ENCODE measurements around the gene BCL2.
"Not testable (repeated sequence)": the region's sequence is repeated elsewhere in the genome, so short reads cannot be mapped to it uniquely, and the experiment has no call there.

Gene BCL2

GRCh38 chr18:63197246-63197869 lies 122.2 kb downstream of the BCL2 start:
- DNase-seq, result no peak

GRCh38 chr18:63195326-63196159 lies 124.0 kb downstream of the BCL2 start:
- DNase-seq, result no peak

- no peak for DNase-seq
Observed at GRCh38 chr18:63192885-63193349, 126.7 kb downstream of the BCL2 start.

GRCh38 chr18:63192126-63192884 lies 127.3 kb downstream of the BCL2 start:
- no peak for DNase-seq

- no peak for DNase-seq
Observed at GRCh38 chr18:63191413-63191812, 128.2 kb downstream of the BCL2 start.

GRCh38 chr18:63190838-63191237 lies 128.7 kb downstream of the BCL2 start:
- DNase-seq, result not testable (repeated sequence)

GRCh38 chr18:63189817-63190216 lies 129.8 kb downstream of the BCL2 start:
- no peak for DNase-seq

GRCh38 chr18:63189041-63189440 lies 130.5 kb downstream of the BCL2 start:
- DNase-seq, result no peak

- DNase-seq, result no peak
Observed at GRCh38 chr18:63187791-63188460, 131.6 kb downstream of the BCL2 start.

GRCh38 chr18:63187223-63187574 lies 132.4 kb downstream of the BCL2 start:
- DNase-seq, result no peak

- no peak for DNase-seq
Observed at GRCh38 chr18:63186520-63187222, 132.9 kb downstream of the BCL2 start.

- no peak for DNase-seq
Observed at GRCh38 chr18:63185984-63186383, 133.6 kb downstream of the BCL2 start.

- DNase-seq, result no peak
Observed at GRCh38 chr18:63183952-63184770, 135.4 kb downstream of the BCL2 start.

GRCh38 chr18:63183378-63183777 lies 136.2 kb downstream of the BCL2 start:
- DNase-seq, result no peak

GRCh38 chr18:63182861-63183260 lies 136.7 kb downstream of the BCL2 start:
- no peak for DNase-seq

GRCh38 chr18:63182310-63182772 lies 137.2 kb downstream of the BCL2 start:
- DNase-seq, result no peak

- no peak for DNase-seq
Observed at GRCh38 chr18:63181706-63182309, 137.8 kb downstream of the BCL2 start.

- no peak for DNase-seq
Observed at GRCh38 chr18:63180971-63181376, 138.6 kb downstream of the BCL2 start.

- DNase-seq, result no peak
Observed at GRCh38 chr18:63180321-63180720, 139.2 kb downstream of the BCL2 start.

GRCh38 chr18:63179422-63179821 lies 140.1 kb downstream of the BCL2 start:
- no peak for DNase-seq

- DNase-seq, result no peak
Observed at GRCh38 chr18:63178971-63179370, 140.6 kb downstream of the BCL2 start.
